K562 (cell line): ENCODE data around the gene CLDND2. TPM values are rescaled to one million over a fixed set of nuclear protein-coding genes. Genes with fewer than 3 reads are reported as not detected.

Experiments used
- ARID1B ChIP-seq: fragments of 450-650 bp; IDR thresholded peaks from 2 replicates; pipeline ENCODE4 v1.6.1; 2016; ENCODE audit warnings: antibody characterized with exemption, mild to moderate bottlenecking, inconsistent platforms
- BRD9 ChIP-seq: fragments of 450-650 bp; IDR thresholded peaks from 2 replicates; pipeline ENCODE4 v1.6.1; 2018; ENCODE audit warnings: low read depth; ENCODE audit not compliant: partially characterized antibody
- E2F3 ChIP-seq: fragments of 250-450 bp; sonication (Bioruptor Pico); IDR thresholded peaks from 2 replicates; pipeline ENCODE4 v1.4.0; 2020; ENCODE audit warnings: mild to moderate bottlenecking
- ELF1 ChIP-seq: fragments of 200-800 bp; sonication (Bioruptor generic); IDR thresholded peaks from 2 replicates; pipeline ENCODE4 v1.6.1; 2016; ENCODE audit warnings: missing genetic modification characterization, missing compliant biosample characterization
- FOXP1 ChIP-seq: sonication (generic); formaldehyde crosslinking; IDR thresholded peaks from 2 replicates; pipeline ENCODE4 v1.8.0; 2022; ENCODE audit warnings: mild to moderate bottlenecking, missing genetic modification reagents
- GABPA ChIP-seq: fragments of 200-800 bp; sonication (Bioruptor generic); conservative IDR thresholded peaks from 2 replicates; pipeline ENCODE4 v1.6.1; 2016; ENCODE audit warnings: low read depth, missing genetic modification characterization, missing compliant biosample characterization
- KDM1A ChIP-seq, 2 experiments: fragments of 450-650 bp; IDR thresholded peaks; 2 replicates each; pipeline ENCODE4 v1.6.1; 2016; ENCODE audit warnings: mild to moderate bottlenecking in 2 of 2
- L3MBTL2 ChIP-seq: fragments of 450-650 bp; IDR thresholded peaks from 2 replicates; pipeline ENCODE4 v1.6.1; 2016; ENCODE audit warnings: mild to moderate bottlenecking, moderate library complexity
- NFIX ChIP-seq: fragments of 250-450 bp; sonication (Bioruptor Pico); IDR thresholded peaks from 2 replicates; pipeline ENCODE4 v1.4.0; 2020; ENCODE audit warnings: low read depth, mild to moderate bottlenecking, moderate library complexity
- POLR2AphosphoS5 ChIP-seq: IDR thresholded peaks from 2 replicates; pipeline ENCODE4 v1.6.1; 2011; ENCODE audit warnings: mild to moderate bottlenecking, low read depth, low read length, moderate library complexity; ENCODE audit not compliant: control insufficient read depth, insufficient read depth
- RAD21 ChIP-seq, 2 experiments: fragments of 250-450 bp in 1 of 2; fragments of 450-650 bp in 1 of 2; sonication (Bioruptor Pico) in 1 of 2; formaldehyde crosslinking in 1 of 2; IDR thresholded peaks in 1 of 2; conservative IDR thresholded peaks in 1 of 2; 2 replicates each; pipeline versions ENCODE4 v1.4.0 to v1.8.0; 2020 to 2022; ENCODE audit warnings: mild to moderate bottlenecking in 2 of 2, moderate library complexity in 1 of 2
- RBBP5 ChIP-seq: fragments of 200-600 bp; sonication (generic); IDR thresholded peaks from 2 replicates; pipeline ENCODE4 v1.6.1; 2012; ENCODE audit warnings: borderline replicate concordance, mild to moderate bottlenecking, low read length, control low read depth, inconsistent platforms; ENCODE audit not compliant: insufficient read depth, poor library complexity, severe bottlenecking
- SLC30A9 ChIP-seq: fragments of 250-450 bp; sonication (Bioruptor Pico); IDR thresholded peaks from 2 replicates; pipeline ENCODE4 v1.8.0; 2022; ENCODE audit warnings: mild to moderate bottlenecking, moderate library complexity
- SOX6 ChIP-seq: fragments of 450-650 bp; IDR thresholded peaks from 2 replicates; pipeline ENCODE4 v1.6.1; 2014; ENCODE audit warnings: mild to moderate bottlenecking
- TAL1 ChIP-seq: fragments of 450-650 bp; IDR thresholded peaks from 2 replicates; pipeline ENCODE4 v1.6.1; 2016; ENCODE audit warnings: mild to moderate bottlenecking
- TFAM ChIP-seq: fragments of 250-450 bp; sonication (Bioruptor Pico); conservative IDR thresholded peaks from 2 replicates; pipeline ENCODE4 v1.5.0; 2021; ENCODE audit warnings: mild to moderate bottlenecking, moderate library complexity
- ZBED1 ChIP-seq: IDR thresholded peaks from 2 replicates; pipeline ENCODE4 v1.6.1; 2014
- ZNF316 ChIP-seq: fragments of 450-650 bp; IDR thresholded peaks from 2 replicates; pipeline ENCODE4 v1.6.1; 2016
- ZNF766 ChIP-seq: fragments of 200-800 bp; sonication (Bioruptor generic); conservative IDR thresholded peaks from 2 replicates; pipeline ENCODE4 v1.6.1; 2016; ENCODE audit warnings: missing genetic modification characterization, missing compliant biosample characterization
- polyA plus RNA-seq, 8 experiments: library from polyadenylated mRNA; depleted of rRNA in 4 of 8; stranded (reverse) in 5 of 8; unstranded in 3 of 8; fragments of >200 nt; fragmentation: Nextera tagmentation in 2 of 8; fragmentation: Illumina TruSeq in 1 of 8; extraction: Ambion mirVana in 2 of 8; extraction: Trizol in 1 of 8; gene quantifications; 2 replicates each; pipeline versions ENCODE4 v1.2.1 to v1.2.3, GENCODE V29; 2011 to 2014; ENCODE audit warnings: inconsistent platforms in 1 of 8, missing spikeins in 1 of 8
- total RNA-seq, 7 experiments: library from RNA; depleted of rRNA in 6 of 7; stranded (reverse); fragments of >200 nt in 6 of 7; fragmentation: Illumina TruSeq in 2 of 7; extraction: Trizol in 2 of 7; gene quantifications; 2 replicates each; pipeline versions ENCODE4 v1.2.1 to v1.2.3, GENCODE V29; 2011 to 2021; ENCODE audit warnings: low replicate concordance in 1 of 7
- TF ChIP-seq, protein P1 (sequence below): sonication (generic); formaldehyde crosslinking; IDR thresholded peaks from 2 replicates; pipeline ENCODE4 v1.8.0; 2022; ENCODE audit warnings: mild to moderate bottlenecking, missing genetic modification reagents, borderline replicate concordance
- TF ChIP-seq, protein P2 (sequence below), 2 experiments: fragments of 200-800 bp in 1 of 2; sonication (Bioruptor generic) in 1 of 2; sonication (generic) in 1 of 2; formaldehyde crosslinking in 1 of 2; IDR thresholded peaks in 1 of 2; conservative IDR thresholded peaks in 1 of 2; 2 replicates each; pipeline versions ENCODE4 v1.5.0 to v1.6.1; 2016 to 2020; ENCODE audit warnings: missing compliant biosample characterization in 1 of 2, missing genetic modification characterization in 1 of 2, missing genetic modification reagents in 1 of 2
- TF ChIP-seq, protein P3 (sequence below): sonication (generic); formaldehyde crosslinking; IDR thresholded peaks from 2 replicates; pipeline ENCODE4 v1.9.0; 2022; ENCODE audit warnings: mild to moderate bottlenecking, missing genetic modification reagents
- TF ChIP-seq, protein P4 (sequence below): fragments of 450-650 bp; formaldehyde crosslinking; IDR thresholded peaks from 2 replicates; pipeline ENCODE4 v1.4.0; 2022; ENCODE audit warnings: missing genetic modification characterization

Gene CLDND2
- total and polyA plus RNA-seq, 9 of the 15 experiments (the other 6 are each of a cell fraction or from before 2014, with no cell fraction given), result 0.45 to 4.0 (median 1.2) TPM; not detected in 3

DNA sequence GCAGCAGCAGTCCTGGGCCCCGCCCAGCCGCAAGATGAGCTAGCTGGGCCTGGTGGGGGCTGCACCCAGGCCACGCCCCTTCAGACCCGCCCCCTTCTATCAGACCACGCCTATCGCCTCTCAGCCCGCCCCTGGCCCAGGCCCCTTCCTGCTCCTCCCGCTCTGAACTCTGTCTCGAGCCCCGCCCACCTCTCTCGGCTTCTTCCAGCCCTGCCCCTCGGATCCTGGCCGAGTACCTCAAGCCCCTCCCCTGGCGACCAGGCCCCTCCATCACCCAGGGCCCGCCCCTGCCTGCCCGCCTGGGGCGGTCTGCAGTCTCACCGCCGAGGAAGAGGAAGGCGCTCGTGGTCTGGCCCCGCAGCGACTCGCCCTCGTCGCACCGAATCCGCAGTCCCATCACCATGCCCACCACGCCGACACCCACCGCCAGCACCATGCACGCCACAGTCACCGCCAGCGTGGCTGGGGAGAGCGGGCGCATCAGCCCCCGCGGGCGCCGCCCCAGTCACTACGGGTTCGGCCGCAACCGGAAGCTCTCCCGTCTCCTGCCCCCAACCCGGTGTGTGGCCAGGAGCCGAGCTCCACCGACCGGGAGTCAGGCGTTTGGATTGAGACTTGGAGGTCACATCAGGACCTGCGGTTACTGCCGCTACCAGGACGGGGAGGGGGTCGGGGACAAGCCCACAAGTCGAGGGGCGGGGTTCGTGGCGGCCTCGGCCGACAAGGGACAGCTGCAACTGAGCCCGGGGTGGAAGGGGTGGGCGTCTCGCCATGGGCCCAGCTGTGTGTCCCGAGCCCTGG, 1.0 kb downstream of the CLDND2 start (continued):
- TF ChIP-seq GABPA (tag), result peak; percentile 87
- TF ChIP-seq, protein P1, sequence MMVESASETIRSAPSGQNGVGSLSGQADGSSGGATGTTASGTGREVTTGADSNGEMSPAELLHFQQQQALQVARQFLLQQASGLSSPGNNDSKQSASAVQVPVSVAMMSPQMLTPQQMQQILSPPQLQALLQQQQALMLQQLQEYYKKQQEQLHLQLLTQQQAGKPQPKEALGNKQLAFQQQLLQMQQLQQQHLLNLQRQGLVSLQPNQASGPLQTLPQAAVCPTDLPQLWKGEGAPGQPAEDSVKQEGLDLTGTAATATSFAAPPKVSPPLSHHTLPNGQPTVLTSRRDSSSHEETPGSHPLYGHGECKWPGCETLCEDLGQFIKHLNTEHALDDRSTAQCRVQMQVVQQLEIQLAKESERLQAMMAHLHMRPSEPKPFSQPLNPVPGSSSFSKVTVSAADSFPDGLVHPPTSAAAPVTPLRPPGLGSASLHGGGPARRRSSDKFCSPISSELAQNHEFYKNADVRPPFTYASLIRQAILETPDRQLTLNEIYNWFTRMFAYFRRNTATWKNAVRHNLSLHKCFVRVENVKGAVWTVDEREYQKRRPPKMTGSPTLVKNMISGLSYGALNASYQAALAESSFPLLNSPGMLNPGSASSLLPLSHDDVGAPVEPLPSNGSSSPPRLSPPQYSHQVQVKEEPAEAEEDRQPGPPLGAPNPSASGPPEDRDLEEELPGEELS (CRISPR knock-in tag), result 0 out of 2 replicates have a peak, but pooled peaks have one; percentile 20
- no peak for TF ChIP-seq ZNF766 (CRISPR knock-in tag)
- TF ChIP-seq ARID1B, result peak; percentile 56
- TF ChIP-seq POLR2AphosphoS5, result no peak
- no peak for TF ChIP-seq SLC30A9 (CRISPR knock-in tag)
- peak; percentile 66 for TF ChIP-seq L3MBTL2
- TF ChIP-seq, protein P2, sequence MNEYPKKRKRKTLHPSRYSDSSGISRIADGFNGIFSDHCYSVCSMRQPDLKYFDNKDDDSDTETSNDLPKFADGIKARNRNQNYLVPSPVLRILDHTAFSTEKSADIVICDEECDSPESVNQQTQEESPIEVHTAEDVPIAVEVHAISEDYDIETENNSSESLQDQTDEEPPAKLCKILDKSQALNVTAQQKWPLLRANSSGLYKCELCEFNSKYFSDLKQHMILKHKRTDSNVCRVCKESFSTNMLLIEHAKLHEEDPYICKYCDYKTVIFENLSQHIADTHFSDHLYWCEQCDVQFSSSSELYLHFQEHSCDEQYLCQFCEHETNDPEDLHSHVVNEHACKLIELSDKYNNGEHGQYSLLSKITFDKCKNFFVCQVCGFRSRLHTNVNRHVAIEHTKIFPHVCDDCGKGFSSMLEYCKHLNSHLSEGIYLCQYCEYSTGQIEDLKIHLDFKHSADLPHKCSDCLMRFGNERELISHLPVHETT (CRISPR knock-in tag; conservative IDR thresholded peaks at IDR 0.05 in 1 of 2, IDR thresholded peaks at IDR 0.05 in 1 of 2), result peak in 1 of 2 experiments; percentile 73; a peak in 2 of 4 replicates
- no peak for TF ChIP-seq ZNF316
- no peak for TF ChIP-seq BRD9
- TF ChIP-seq ZBED1, result no peak
- TF ChIP-seq, protein P3, sequence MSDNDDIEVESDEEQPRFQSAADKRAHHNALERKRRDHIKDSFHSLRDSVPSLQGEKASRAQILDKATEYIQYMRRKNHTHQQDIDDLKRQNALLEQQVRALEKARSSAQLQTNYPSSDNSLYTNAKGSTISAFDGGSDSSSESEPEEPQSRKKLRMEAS (CRISPR knock-in tag), result peak; percentile 61; the same call in 1 of the 2 replicates
- TF ChIP-seq ELF1 (tag), result 0 out of 2 replicates have a peak, but pooled peaks have one; percentile 42
- no peak for TF ChIP-seq FOXP1 (CRISPR knock-in tag)
- no peak for TF ChIP-seq NFIX (CRISPR knock-in tag)
- TF ChIP-seq KDM1A (IDR thresholded peaks at IDR 0.05), result no peak
- no peak for TF ChIP-seq TFAM (CRISPR knock-in tag)
- peak in 1 of 2 experiments; percentile 5; a peak in 1 of 4 replicates for TF ChIP-seq RAD21 (CRISPR knock-in tag; conservative IDR thresholded peaks at IDR 0.05 in 1 of 2, IDR thresholded peaks at IDR 0.05 in 1 of 2)
- TF ChIP-seq SOX6, result peak; percentile 11; the same call in 1 of the 2 replicates
- no peak for TF ChIP-seq TAL1
- peak; percentile 66 for TF ChIP-seq RBBP5
- TF ChIP-seq E2F3 (CRISPR knock-in tag), result no peak
- TF ChIP-seq, protein P4, sequence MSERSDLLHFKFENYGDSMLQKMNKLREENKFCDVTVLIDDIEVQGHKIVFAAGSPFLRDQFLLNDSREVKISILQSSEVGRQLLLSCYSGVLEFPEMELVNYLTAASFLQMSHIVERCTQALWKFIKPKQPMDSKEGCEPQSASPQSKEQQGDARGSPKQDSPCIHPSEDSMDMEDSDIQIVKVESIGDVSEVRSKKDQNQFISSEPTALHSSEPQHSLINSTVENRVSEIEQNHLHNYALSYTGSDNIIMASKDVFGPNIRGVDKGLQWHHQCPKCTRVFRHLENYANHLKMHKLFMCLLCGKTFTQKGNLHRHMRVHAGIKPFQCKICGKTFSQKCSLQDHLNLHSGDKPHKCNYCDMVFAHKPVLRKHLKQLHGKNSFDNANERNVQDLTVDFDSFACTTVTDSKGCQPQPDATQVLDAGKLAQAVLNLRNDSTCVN (CRISPR knock-in tag), result 0 out of 2 replicates have a peak, but pooled peaks have one; percentile 15
